Esophagus squamous epithelium (tissue), 5 donors: ENCODE data around the gene AP4B1. TPM values are rescaled to one million over a fixed set of nuclear protein-coding genes. Genes with fewer than 3 reads are reported as not detected.

Experiments used
- DNase-seq: peaks from one replicate; lab custom pipeline; 2025; lab: John Stamatoyannopoulos, UW
- H3K27ac ChIP-seq, 4 donors: fragments of 200-600 bp; sonication (generic); one replicate each; pipeline ENCODE4 v1.5.1; 2016 to 2019; ENCODE audit warnings: mild to moderate bottlenecking in 1 of 4
- H3K27me3 ChIP-seq, 4 donors: fragments of 200-600 bp; sonication (generic); 1 replicate in 3 of 4; 2 replicates in 1 of 4; pipeline versions ENCODE4 v1.5.1 to v1.6.0; 2017 to 2021; ENCODE audit warnings: antibody characterized with exemption in 1 of 4
- H3K36me3 ChIP-seq, 3 donors: fragments of 200-600 bp; sonication (generic); one replicate each; pipeline ENCODE4 v1.5.1; 2016 to 2019
- H3K4me1 ChIP-seq, 3 donors: fragments of 200-600 bp; sonication (generic); one replicate each; pipeline ENCODE4 v1.5.1; 2017 to 2019
- H3K4me3 ChIP-seq, 4 donors: fragments of 200-600 bp; sonication (generic); 1 replicate in 3 of 4; 2 replicates in 1 of 4; pipeline ENCODE4 v1.5.1; 2016 to 2019; ENCODE audit warnings: mild to moderate bottlenecking in 2 of 4, moderate library complexity in 1 of 4
- H3K9me3 ChIP-seq, 3 donors: fragments of 200-600 bp; sonication (generic); one replicate each; pipeline ENCODE4 v1.5.1; 2016 to 2019
- POLR2A ChIP-seq, 4 donors: fragments of 450-650 bp; IDR thresholded peaks; one replicate each; pipeline ENCODE4 v1.6.1; 2017; ENCODE audit warnings: antibody characterized with exemption in 4 of 4, mild to moderate bottlenecking in 4 of 4, moderate library complexity in 3 of 4
- WGBS, 2 donors: methylation state at CpG; one replicate each; pipeline ENCODE4 v1.1.5; 2018; 5-methylcytosine and 5-hydroxymethylcytosine counted together
- intact Hi-C: fragments of 100-400 bp; cut with DNase I; formaldehyde crosslinking; loops from one replicate; pipeline ENCODE4 v1.15.0; 2022
- total RNA-seq, 4 donors: library from RNA; depleted of rRNA; stranded (reverse); fragments of >200 nt; gene quantifications; one replicate each; pipeline ENCODE4 v1.1.0, GENCODE V29; 2016
- TF ChIP-seq, protein P1 (sequence below), 6 experiments: fragments of 450-650 bp in 4 of 6; fragments of 200-600 bp in 2 of 6; sonication (generic) in 2 of 6; IDR thresholded peaks; one replicate each; pipeline ENCODE4 v1.5.1; 2016 to 2019; ENCODE audit warnings: antibody characterized with exemption in 6 of 6, mild to moderate bottlenecking in 4 of 6, moderate library complexity in 4 of 6
- donor health status: DM: yes; HTN: yes; CAD: no.

The AP4B1 gene
- total RNA-seq, 4 donors from 2014 or later = 8.2 to 15.3 (median 11.5) TPM

DNA sequence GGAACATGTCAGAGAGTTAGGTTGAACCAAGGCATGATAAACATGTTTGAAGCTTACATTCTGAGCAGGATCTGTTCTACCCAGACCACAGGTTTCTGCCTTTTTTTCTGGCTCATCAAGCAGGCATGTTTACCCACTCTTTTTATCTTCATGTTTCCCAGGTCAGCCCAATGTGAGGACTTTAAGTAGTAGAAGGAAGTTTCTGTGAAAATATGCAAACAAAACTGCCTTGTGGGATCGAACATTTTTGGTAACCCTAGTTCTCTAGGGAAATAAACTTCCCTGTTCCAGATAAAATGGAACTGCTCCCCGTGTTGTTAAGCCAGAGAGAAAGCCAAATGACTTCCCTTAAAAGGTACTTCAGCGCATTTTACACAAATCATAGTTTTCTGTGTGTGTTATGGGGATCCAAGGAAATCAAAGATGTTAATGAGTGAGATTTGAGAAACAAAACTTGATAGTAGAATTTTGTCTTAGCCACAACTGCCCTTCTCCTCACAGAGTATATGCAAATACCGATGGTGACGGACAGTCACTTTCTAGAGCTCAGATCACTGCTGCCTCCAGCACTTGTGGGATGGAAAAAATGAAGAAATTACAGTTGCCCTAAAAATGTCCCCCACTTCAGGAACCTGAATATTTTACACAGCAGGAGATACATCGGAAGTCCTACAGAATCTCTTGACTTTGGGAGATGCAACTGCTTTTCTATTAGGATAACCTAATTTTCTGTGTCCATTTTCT, 23.8 kb upstream of the AP4B1 start:
- intact Hi-C loops = no loop called here
- H3K4me1 ChIP-seq = peaks cover 8 to 49% (median 17%) of the 10 kb centered on the region in 3 donors
- no peak for TF ChIP-seq POLR2A (IDR thresholded peaks at IDR 0.05)
- TF ChIP-seq, protein P1, sequence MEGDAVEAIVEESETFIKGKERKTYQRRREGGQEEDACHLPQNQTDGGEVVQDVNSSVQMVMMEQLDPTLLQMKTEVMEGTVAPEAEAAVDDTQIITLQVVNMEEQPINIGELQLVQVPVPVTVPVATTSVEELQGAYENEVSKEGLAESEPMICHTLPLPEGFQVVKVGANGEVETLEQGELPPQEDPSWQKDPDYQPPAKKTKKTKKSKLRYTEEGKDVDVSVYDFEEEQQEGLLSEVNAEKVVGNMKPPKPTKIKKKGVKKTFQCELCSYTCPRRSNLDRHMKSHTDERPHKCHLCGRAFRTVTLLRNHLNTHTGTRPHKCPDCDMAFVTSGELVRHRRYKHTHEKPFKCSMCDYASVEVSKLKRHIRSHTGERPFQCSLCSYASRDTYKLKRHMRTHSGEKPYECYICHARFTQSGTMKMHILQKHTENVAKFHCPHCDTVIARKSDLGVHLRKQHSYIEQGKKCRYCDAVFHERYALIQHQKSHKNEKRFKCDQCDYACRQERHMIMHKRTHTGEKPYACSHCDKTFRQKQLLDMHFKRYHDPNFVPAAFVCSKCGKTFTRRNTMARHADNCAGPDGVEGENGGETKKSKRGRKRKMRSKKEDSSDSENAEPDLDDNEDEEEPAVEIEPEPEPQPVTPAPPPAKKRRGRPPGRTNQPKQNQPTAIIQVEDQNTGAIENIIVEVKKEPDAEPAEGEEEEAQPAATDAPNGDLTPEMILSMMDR (IDR thresholded peaks at IDR 0.05) = no peak
- no peak for DNase-seq
- H3K4me3 ChIP-seq = peak overlapping the region; percentile 75 to 100 (median 86)
- H3K27me3 ChIP-seq = no peaks in the 10 kb centered on the region
- H3K27ac ChIP-seq = peak overlapping the region; percentile 95 to 99 (median 97)
- no peaks in the 10 kb centered on the region for H3K9me3 ChIP-seq
- WGBS, 2 donors = 5 to 9% methylated on average over 6 of the region's 6 CpGs
- no peaks in the 10 kb centered on the region for H3K36me3 ChIP-seq

DNA sequence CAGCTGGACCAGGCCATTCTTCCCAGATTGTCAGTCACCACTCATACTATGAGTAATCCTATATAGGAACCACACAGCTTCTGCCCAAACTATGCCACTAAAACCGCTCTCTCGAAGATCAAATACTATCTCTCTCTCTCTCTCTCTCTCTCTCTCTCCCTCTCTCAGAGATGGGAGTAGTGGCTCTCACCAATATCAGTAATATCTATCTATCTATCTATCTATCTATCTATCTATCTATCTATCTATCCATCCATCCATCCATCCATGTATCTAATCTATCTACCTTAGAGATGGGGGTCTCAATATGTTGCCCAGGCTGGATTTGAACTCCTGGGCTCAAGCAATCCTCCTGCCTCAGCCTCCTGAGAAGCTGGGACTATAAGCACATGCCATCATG, 19.9 kb upstream of the AP4B1 start:
- no peak for DNase-seq
- TF ChIP-seq, protein P1 (IDR thresholded peaks at IDR 0.05) = no peak
- no peak for TF ChIP-seq POLR2A (IDR thresholded peaks at IDR 0.05)
- intact Hi-C loops = no loop called here
- Histone ChIP-seq H3K9me3 (no peaks in the 10 kb centered on the region), H3K27ac (no peak overlapping the region), H3K36me3 (no peaks in the 10 kb centered on the region), H3K27me3 (peaks cover 0 to 15% (median 0%) of the 10 kb centered on the region in 4 donors), H3K4me3 (no peak overlapping the region), H3K4me1 (peaks cover 0 to 17% (median 0%) of the 10 kb centered on the region in 3 donors)
- 93 to 97% methylated on average over 2 of the region's 2 CpGs for WGBS, 2 donors

DNA sequence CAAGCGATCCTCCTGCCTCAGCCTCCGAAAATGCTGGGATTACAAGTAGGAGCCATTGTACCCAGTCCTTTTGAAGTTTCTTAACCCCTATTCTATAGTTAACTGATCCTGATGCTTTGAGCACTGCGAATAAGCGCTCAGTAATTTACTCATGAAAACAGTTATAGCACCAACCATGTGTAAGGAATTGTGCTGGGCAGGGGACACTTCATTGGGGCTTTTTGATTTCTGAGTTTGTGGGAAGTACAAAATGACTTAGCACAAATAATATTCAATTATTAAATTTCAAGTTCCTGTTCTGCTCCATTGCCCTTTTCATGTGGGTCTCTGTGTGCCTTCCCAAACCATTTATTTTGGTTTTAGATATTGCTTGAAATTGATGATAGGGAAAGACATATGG, 18.4 kb upstream of the AP4B1 start:
- no peak overlapping the region for H3K27ac ChIP-seq
- H3K27me3 ChIP-seq = peaks cover 0 to 15% (median 0%) of the 10 kb centered on the region in 4 donors
- no peaks in the 10 kb centered on the region for H3K9me3 ChIP-seq
- WGBS, 2 donors = 90 to 93% methylated on average over 4 of the region's 4 CpGs
- H3K4me1 ChIP-seq = peaks cover 0 to 8% (median 0%) of the 10 kb centered on the region in 3 donors
- H3K4me3 ChIP-seq = no peak overlapping the region
- intact Hi-C loops = no loop called here
- TF ChIP-seq, protein P1 (IDR thresholded peaks at IDR 0.05) = no peak
- no peak for TF ChIP-seq POLR2A (IDR thresholded peaks at IDR 0.05)
- H3K36me3 ChIP-seq = no peaks in the 10 kb centered on the region
- DNase-seq = no peak

DNA sequence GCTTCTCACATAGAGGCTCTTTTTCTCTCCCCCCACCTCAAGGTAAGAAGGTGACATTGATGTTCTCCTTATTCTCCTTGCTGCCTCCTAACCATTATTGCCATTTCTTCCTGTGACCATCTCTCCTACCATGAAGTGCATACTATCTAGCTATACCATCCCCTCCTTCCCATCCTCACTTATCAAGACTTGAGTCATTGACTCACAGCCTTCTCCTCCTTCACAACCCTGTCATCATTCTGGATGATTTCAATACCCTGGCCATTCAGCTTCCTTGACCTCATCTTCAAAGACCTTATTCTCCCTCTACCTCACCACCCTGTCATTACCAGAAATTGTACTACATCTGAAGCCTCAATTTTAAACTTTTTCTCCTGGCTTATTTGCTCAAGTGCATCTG, 13.6 kb upstream of the AP4B1 start:
- no peak overlapping the region for H3K27ac ChIP-seq
- TF ChIP-seq, protein P1 (IDR thresholded peaks at IDR 0.05) = no peak
- no peaks in the 10 kb centered on the region for H3K9me3 ChIP-seq
- H3K36me3 ChIP-seq = no peaks in the 10 kb centered on the region
- no peak for DNase-seq
- peaks cover 0 to 15% (median 0%) of the 10 kb centered on the region in 4 donors for H3K27me3 ChIP-seq
- intact Hi-C loops = no loop called here
- no peak overlapping the region for H3K4me3 ChIP-seq
- H3K4me1 ChIP-seq = peaks cover 0 to 1% (median 0%) of the 10 kb centered on the region in 3 donors

DNA sequence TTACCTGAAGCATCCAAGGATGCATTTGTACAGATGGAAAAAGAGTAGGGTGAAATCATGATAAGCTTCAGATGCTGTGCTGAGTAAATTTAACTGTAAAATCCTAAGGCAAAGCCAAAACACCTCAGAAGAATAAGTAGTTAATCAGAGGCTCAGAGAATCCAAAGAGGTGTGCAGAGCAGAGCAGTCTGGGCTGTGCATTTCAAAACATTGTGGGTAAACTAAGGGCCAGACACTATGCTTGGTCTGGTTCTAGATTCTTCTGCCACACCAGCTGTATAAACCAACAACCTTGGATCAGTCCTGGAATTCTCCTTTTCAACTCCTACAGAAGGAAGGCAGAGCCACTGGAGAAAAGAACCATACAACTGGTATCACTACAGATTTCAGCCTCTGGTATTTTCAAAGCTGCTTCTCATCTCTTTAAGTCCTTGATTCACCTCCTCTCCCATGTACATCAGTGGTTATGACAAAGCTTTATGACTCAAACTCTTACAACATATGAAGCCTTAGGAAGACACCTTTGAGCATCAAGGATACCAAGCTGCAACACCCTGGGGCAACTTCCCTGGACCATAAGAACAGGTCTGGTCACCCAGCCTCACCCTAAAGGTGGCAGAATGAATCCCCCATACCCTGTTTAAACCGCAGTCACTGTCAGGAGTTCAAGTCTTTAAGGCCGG, 12.9 kb upstream of the AP4B1 start:
- 82 to 90% methylated on average over 2 of the region's 2 CpGs for WGBS, 2 donors
- Histone ChIP-seq H3K4me1 (peaks cover 0 to 8% (median 0%) of the 10 kb centered on the region in 3 donors), H3K36me3 (peaks cover 0 to 2% (median 0%) of the 10 kb centered on the region in 3 donors), H3K27me3 (peaks cover 0 to 15% (median 0%) of the 10 kb centered on the region in 4 donors), H3K27ac (no peak overlapping the region), H3K9me3 (no peaks in the 10 kb centered on the region), H3K4me3 (no peak overlapping the region)
- TF ChIP-seq, protein P1 (IDR thresholded peaks at IDR 0.05) = no peak
- TF ChIP-seq POLR2A (IDR thresholded peaks at IDR 0.05) = no peak
- intact Hi-C loops = no loop called here
- no peak for DNase-seq
